ENCODE measurements around the gene TRPC4AP. TPM values are rescaled to one million over a fixed set of nuclear protein-coding genes. Genes with fewer than 3 reads are reported as not detected.

TRPC4AP gene
- total and polyA plus RNA-seq, 10 of the 15 experiments (the other 5 are each of a cell fraction or from before 2014, with no cell fraction given): 1.1 to 61.7 (median 41.2) TPM

- CTCF ChIA-PET: no interaction called here
- H3K9me3 ChIP-seq (replicated peaks; ENCODE audit: control insufficient read depth, insufficient read depth, low read length): no peaks in the 10 kb centered on the region
- H3K9ac ChIP-seq (ENCODE audit: control insufficient read depth, insufficient read depth, low read length): no peak overlapping the region
- FAIRE-seq (no peak), DNase-seq (ENCODE audit: low read depth, low spot score) (no peak), ATAC-seq (no peak)
- H3K4me2 ChIP-seq (ENCODE audit: control insufficient read depth, insufficient read depth): no peak overlapping the region
- TF ChIP-seq BRCA1 (IDR thresholded peaks at IDR 0.05; ENCODE audit: low read depth, low read length): no peak
- TF ChIP-seq EGR1 (IDR thresholded peaks at IDR 0.05; ENCODE audit: borderline replicate concordance in 1 of 2, low read depth in 2 of 2, low read length in 2 of 2): no peak
- no peak for TF ChIP-seq POLR2AphosphoS2 (IDR thresholded peaks at IDR 0.05; ENCODE audit: low read depth, low read length)
- no peak for TF ChIP-seq CBX3 (IDR thresholded peaks at IDR 0.05; ENCODE audit: borderline replicate concordance, low read depth)
- TF ChIP-seq IRF5 (IDR thresholded peaks at IDR 0.05; ENCODE audit: borderline replicate concordance): no peak
- TF ChIP-seq WRNIP1 (IDR thresholded peaks at IDR 0.05; ENCODE audit: borderline replicate concordance, low read depth, low read length): no peak
- TF ChIP-seq USF2 (IDR thresholded peaks at IDR 0.05; ENCODE audit: borderline replicate concordance, low read depth, low read length): no peak
- TF ChIP-seq IKZF1 (conservative IDR thresholded peaks at IDR 0.05): no peak
- no peak for TF ChIP-seq RCOR1 (conservative IDR thresholded peaks at IDR 0.05; ENCODE audit: low read depth, low read length)
- TF ChIP-seq PKNOX1 (IDR thresholded peaks at IDR 0.05): no peak
- TF ChIP-seq SREBF2 (IDR thresholded peaks at IDR 0.05; ENCODE audit: low read length): no peak
- no peak overlapping the region for H2AFZ ChIP-seq (ENCODE audit: control insufficient read depth, low read depth, low read length)
- 99% methylated on average over 22 of the region's 26 CpGs for WGBS (ENCODE audit: insufficient coverage, insufficient replicate concordance, low lambda C conversion rate, missing lambda C conversion rate)
- no peaks in the 10 kb centered on the region for H4K20me1 ChIP-seq (ENCODE audit: control insufficient read depth, insufficient read depth)
- no peaks in the 10 kb centered on the region for H3K4me1 ChIP-seq (ENCODE audit: control insufficient read depth, insufficient read depth, low read length)
- in situ Hi-C loops (cut with MboI) (no loop called here), intact Hi-C loops (cut with micrococcal nuclease; ENCODE audit: unreplicated experiment) (no loop called here)
- POLR2A ChIA-PET: no interaction called here
- no peak overlapping the region for H3K27ac ChIP-seq (ENCODE audit: control insufficient read depth, insufficient read depth)
- no peaks in the 10 kb centered on the region for H3K27me3 ChIP-seq (replicated peaks in 1 of 2; ENCODE audit: control insufficient read depth in 2 of 2, insufficient read depth in 2 of 2, low read length in 1 of 2)
- no TSS peak for BruUV-seq (replicated peaks)
- H3K79me2 ChIP-seq (ENCODE audit: control insufficient read depth, insufficient read depth, low read length): no peaks in the 10 kb centered on the region
- SMC1A ChIA-PET (ENCODE audit: uncharacterized antibody, unreplicated experiment): no interaction called here
- RAD21 ChIA-PET (ENCODE audit: unreplicated experiment): no interaction called here
- no peak overlapping the region for H3K4me3 ChIP-seq
- H3K36me3 ChIP-seq (ENCODE audit: control insufficient read depth in 2 of 2, insufficient read depth in 2 of 2, low read length in 1 of 2): peaks cover 0 to 14% of the 10 kb centered on the region in 2 experiments; a peak in 3 of 4 replicates
These were observed 96.2 kb downstream of the TRPC4AP start for GRCh38 chr20:34996243-34997028.

Data from GM12878 (cell line).